ENCODE data around the gene IZUMO1R. TPM values are rescaled to one million over a fixed set of nuclear protein-coding genes. Genes with fewer than 3 reads are reported as not detected.

The IZUMO1R gene
- not detected for polyA plus RNA-seq (2013, experiment 1 of 2)
- not detected for polyA plus RNA-seq (2013, experiment 2 of 2)

DNA sequence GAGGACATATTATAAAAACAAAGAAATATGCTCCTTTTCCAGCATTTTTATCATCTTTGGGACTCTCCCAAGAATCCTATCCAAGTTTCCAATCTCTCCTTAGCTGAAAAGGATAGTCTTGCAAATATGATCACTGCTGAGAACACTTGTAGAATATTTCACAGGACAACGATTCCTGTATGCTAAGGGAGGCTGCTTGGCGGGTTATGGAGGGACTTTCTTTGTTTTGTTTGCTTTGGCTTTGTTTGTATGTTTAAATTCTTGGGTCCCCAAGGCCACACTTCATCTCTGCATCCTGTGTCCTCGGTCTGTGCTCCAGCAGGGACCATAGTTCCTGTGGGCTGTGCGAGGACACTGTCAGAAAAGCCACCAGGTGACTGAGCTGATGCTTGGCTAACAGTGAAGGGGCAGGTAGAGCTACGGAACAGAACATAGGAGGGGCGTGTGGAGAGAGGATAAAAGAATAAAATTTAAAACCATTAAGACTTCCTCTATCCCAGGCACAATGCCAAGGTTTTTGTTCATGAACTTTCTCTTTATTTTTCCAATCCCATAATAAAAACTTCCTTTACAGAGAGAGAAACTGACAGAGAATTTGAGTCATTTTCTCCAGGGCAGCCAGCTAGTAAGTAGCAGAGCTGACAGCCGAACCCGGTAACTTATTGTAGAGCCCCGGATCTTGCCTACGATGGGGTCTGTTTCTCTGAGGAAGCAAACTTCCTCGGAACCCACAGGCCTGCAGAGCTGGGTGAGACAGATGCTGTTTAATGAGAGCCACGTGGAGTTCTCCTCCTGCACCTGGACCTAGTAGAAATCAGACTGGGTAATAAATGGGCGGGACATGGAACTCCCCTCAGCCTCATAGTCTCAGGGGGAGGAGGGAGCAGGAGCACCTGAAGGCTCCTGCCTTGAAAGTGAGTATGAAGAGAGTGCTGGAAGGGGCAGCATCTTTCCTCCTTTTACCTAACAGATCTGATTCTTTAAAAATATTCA lies at the start of gene IZUMO1R:
TSS of gene IZUMO1R (plus strand) at position 615 of the 993 bp plus-strand sequence. CDS start 1,057 bp downstream, outside the sequence.
- DNase-seq (ENCODE audit: low spot score) = no peak
- H3K4me3 ChIP-seq (ENCODE audit: low read length in 2 of 2) = no peak within 1 kb of the TSS
- H3K23ac ChIP-seq (ENCODE audit: low read depth, low read length, poor library complexity) = no peak within 1 kb of the TSS
- H3K9ac ChIP-seq (ENCODE audit: low read depth, low read length, poor library complexity) = no peak within 1 kb of the TSS
- no peak within 1 kb of the TSS for H4K91ac ChIP-seq (ENCODE audit: low read depth, low read length, poor library complexity)
- WGBS, 2 donors (ENCODE audit: extremely low coverage in 2 of 2, insufficient read length in 2 of 2, insufficient replicate concordance in 1 of 2) = no CpG with 5 or more reads among the region's 13 CpGs
- H3K27ac ChIP-seq (replicated peaks; ENCODE audit: low read length) = no peak within 1 kb of the TSS
- no peaks in the 10 kb centered on the region for H3K9me3 ChIP-seq (replicated peaks in 1 of 2; ENCODE audit: control insufficient read depth in 2 of 2, insufficient read depth in 1 of 2, low read depth in 1 of 2, low read length in 2 of 2)
- no peak within 1 kb of the TSS for H3K18ac ChIP-seq (ENCODE audit: low read length)
- no peak within 1 kb of the TSS for H3K4ac ChIP-seq (ENCODE audit: low read length)
- H4K8ac ChIP-seq (ENCODE audit: low read depth, low read length) = no peak within 1 kb of the TSS
- H3K27me3 ChIP-seq (ENCODE audit: control insufficient read depth in 3 of 3, insufficient read depth in 3 of 3, low read depth in 1 of 3, low read length in 3 of 3) = peaks cover 0 to 7% (median 0%) of the 10 kb centered on the region in 3 experiments
- no peaks in the 10 kb centered on the region for H3K79me1 ChIP-seq (ENCODE audit: low read depth, low read length)
- no peak within 1 kb of the TSS for H2BK12ac ChIP-seq (ENCODE audit: low read length)
- no peak within 1 kb of the TSS for H2AK5ac ChIP-seq (ENCODE audit: low read depth, low read length)
- H3K4me2 ChIP-seq (ENCODE audit: insufficient read depth, low read length, poor library complexity, severe bottlenecking) = no peak within 1 kb of the TSS
- H2BK15ac ChIP-seq (ENCODE audit: low read length) = no peak within 1 kb of the TSS
- H3K14ac ChIP-seq (ENCODE audit: low read length) = no peak within 1 kb of the TSS
- H2AFZ ChIP-seq (ENCODE audit: low read length) = no peak within 1 kb of the TSS
- peak within 1 kb of the TSS; percentile 72 for H2BK120ac ChIP-seq (ENCODE audit: low read depth, low read length)
- peaks cover 0 to 3% of the 10 kb centered on the region in 2 donors for H3K4me1 ChIP-seq (ENCODE audit: control insufficient read depth in 2 of 2, insufficient read depth in 1 of 2, low read depth in 1 of 2, low read length in 2 of 2)
- no peak within 1 kb of the TSS for H2BK5ac ChIP-seq (ENCODE audit: low read length)
- no peaks in the 10 kb centered on the region for H3K36me3 ChIP-seq (replicated peaks in 1 of 2; ENCODE audit: control insufficient read depth in 2 of 2, insufficient read depth in 2 of 2, low read length in 2 of 2)

DNA sequence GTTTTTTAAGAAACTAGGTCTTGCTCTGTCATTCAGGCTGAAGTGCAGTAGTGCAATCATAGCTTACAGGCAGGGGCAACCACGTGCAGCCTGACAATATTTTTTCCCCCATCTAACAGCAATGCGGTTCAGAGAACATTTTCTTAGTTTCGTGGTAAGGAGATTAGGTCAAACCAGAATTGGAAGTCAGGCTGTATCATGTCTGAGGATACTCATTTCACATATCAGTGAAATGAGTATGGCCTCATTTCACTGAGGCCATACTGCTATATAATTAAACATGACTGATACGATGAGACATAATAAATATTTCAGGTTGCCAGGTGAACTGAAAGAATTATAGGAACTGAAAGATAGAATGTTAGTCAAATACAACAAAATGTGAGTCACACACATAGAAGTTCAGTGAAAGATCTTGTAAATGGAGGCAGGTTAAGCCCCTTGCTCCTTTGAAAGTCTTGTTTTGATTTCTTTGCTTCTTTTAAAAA lies 32.5 kb upstream of the IZUMO1R start:
- no peak overlapping the region for H3K4ac ChIP-seq (ENCODE audit: low read length)
- H3K9me3 ChIP-seq (replicated peaks in 1 of 2; ENCODE audit: control insufficient read depth in 2 of 2, insufficient read depth in 1 of 2, low read depth in 1 of 2, low read length in 2 of 2) = no peaks in the 10 kb centered on the region
- H2AFZ ChIP-seq (ENCODE audit: low read length) = no peak overlapping the region
- H2BK15ac ChIP-seq (ENCODE audit: low read length) = no peak overlapping the region
- no peak overlapping the region for H3K9ac ChIP-seq (ENCODE audit: low read depth, low read length, poor library complexity)
- no peak overlapping the region for H4K91ac ChIP-seq (ENCODE audit: low read depth, low read length, poor library complexity)
- H3K27ac ChIP-seq (replicated peaks; ENCODE audit: low read length) = no peak overlapping the region
- no peaks in the 10 kb centered on the region for H3K4me1 ChIP-seq (ENCODE audit: control insufficient read depth in 2 of 2, insufficient read depth in 1 of 2, low read depth in 1 of 2, low read length in 2 of 2)
- no peak overlapping the region for H4K8ac ChIP-seq (ENCODE audit: low read depth, low read length)
- H2BK5ac ChIP-seq (ENCODE audit: low read length) = no peak overlapping the region
- H3K18ac ChIP-seq (ENCODE audit: low read length) = no peak overlapping the region
- no peak for DNase-seq (ENCODE audit: low spot score)
- no peak overlapping the region for H3K4me2 ChIP-seq (ENCODE audit: insufficient read depth, low read length, poor library complexity, severe bottlenecking)
- no CpG with 5 or more reads among the region's 4 CpGs for WGBS, 2 donors (ENCODE audit: extremely low coverage in 2 of 2, insufficient read length in 2 of 2, insufficient replicate concordance in 1 of 2)
- H3K36me3 ChIP-seq (replicated peaks in 1 of 2; ENCODE audit: control insufficient read depth in 2 of 2, insufficient read depth in 2 of 2, low read length in 2 of 2) = no peaks in the 10 kb centered on the region
- H2BK12ac ChIP-seq (ENCODE audit: low read length) = no peak overlapping the region
- H2AK5ac ChIP-seq (ENCODE audit: low read depth, low read length) = no peak overlapping the region
- H3K4me3 ChIP-seq (ENCODE audit: low read length in 2 of 2) = no peak overlapping the region
- no peaks in the 10 kb centered on the region for H3K79me1 ChIP-seq (ENCODE audit: low read depth, low read length)
- H2BK120ac ChIP-seq (ENCODE audit: low read depth, low read length) = no peak overlapping the region
- no peak overlapping the region for H3K23ac ChIP-seq (ENCODE audit: low read depth, low read length, poor library complexity)
- no peak overlapping the region for H3K14ac ChIP-seq (ENCODE audit: low read length)
- H3K27me3 ChIP-seq (ENCODE audit: control insufficient read depth in 3 of 3, insufficient read depth in 3 of 3, low read depth in 1 of 3, low read length in 3 of 3) = no peaks in the 10 kb centered on the region

DNA sequence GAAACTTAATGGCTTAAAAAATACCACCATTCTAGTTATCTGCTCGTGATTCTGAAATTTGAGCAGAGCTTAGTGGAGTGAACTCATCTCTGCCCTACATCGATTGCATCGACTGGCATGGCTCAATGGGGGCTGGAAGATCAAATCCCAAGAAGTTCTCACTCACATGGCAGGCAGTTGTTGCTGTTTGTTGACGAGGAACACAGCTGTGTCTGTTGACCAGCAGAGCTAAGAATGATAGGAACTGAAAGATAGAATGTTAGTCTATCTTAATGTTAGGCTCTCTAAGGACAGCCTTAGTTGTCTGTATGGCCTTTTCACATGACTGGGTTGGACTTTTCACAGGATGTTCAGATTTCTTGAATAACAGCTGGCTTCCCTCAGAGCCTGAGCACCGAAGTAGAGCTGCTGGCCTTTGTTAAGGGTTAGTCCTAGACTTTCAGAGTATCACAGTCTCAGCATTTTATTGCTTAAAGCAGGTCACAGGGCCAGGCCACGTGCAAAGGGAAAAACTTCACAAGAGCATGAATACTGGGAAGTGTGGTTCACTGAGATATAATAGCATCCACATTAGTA lies 31.6 kb upstream of the IZUMO1R start:
- no peak overlapping the region for H3K9ac ChIP-seq (ENCODE audit: low read depth, low read length, poor library complexity)
- H3K79me1 ChIP-seq (ENCODE audit: low read depth, low read length) = no peaks in the 10 kb centered on the region
- DNase-seq (ENCODE audit: low spot score) = no peak
- H3K9me3 ChIP-seq (replicated peaks in 1 of 2; ENCODE audit: control insufficient read depth in 2 of 2, insufficient read depth in 1 of 2, low read depth in 1 of 2, low read length in 2 of 2) = no peaks in the 10 kb centered on the region
- H2AFZ ChIP-seq (ENCODE audit: low read length) = no peak overlapping the region
- H3K36me3 ChIP-seq (replicated peaks in 1 of 2; ENCODE audit: control insufficient read depth in 2 of 2, insufficient read depth in 2 of 2, low read length in 2 of 2) = no peaks in the 10 kb centered on the region
- H2BK15ac ChIP-seq (ENCODE audit: low read length) = no peak overlapping the region
- no peak overlapping the region for H3K4me3 ChIP-seq (ENCODE audit: low read length in 2 of 2)
- no peak overlapping the region for H3K27ac ChIP-seq (replicated peaks; ENCODE audit: low read length)
- H4K8ac ChIP-seq (ENCODE audit: low read depth, low read length) = no peak overlapping the region
- H2BK120ac ChIP-seq (ENCODE audit: low read depth, low read length) = no peak overlapping the region
- H3K4ac ChIP-seq (ENCODE audit: low read length) = no peak overlapping the region
- no CpG with 5 or more reads among the region's 6 CpGs for WGBS, 2 donors (ENCODE audit: extremely low coverage in 2 of 2, insufficient read length in 2 of 2, insufficient replicate concordance in 1 of 2)
- H3K4me2 ChIP-seq (ENCODE audit: insufficient read depth, low read length, poor library complexity, severe bottlenecking) = no peak overlapping the region
- H3K18ac ChIP-seq (ENCODE audit: low read length) = no peak overlapping the region
- no peak overlapping the region for H3K14ac ChIP-seq (ENCODE audit: low read length)
- H2BK12ac ChIP-seq (ENCODE audit: low read length) = no peak overlapping the region
- no peak overlapping the region for H2BK5ac ChIP-seq (ENCODE audit: low read length)
- H2AK5ac ChIP-seq (ENCODE audit: low read depth, low read length) = no peak overlapping the region
- H3K27me3 ChIP-seq (ENCODE audit: control insufficient read depth in 3 of 3, insufficient read depth in 3 of 3, low read depth in 1 of 3, low read length in 3 of 3) = no peaks in the 10 kb centered on the region
- no peak overlapping the region for H3K23ac ChIP-seq (ENCODE audit: low read depth, low read length, poor library complexity)
- no peak overlapping the region for H4K91ac ChIP-seq (ENCODE audit: low read depth, low read length, poor library complexity)
- H3K4me1 ChIP-seq (ENCODE audit: control insufficient read depth in 2 of 2, insufficient read depth in 1 of 2, low read depth in 1 of 2, low read length in 2 of 2) = no peaks in the 10 kb centered on the region

DNA sequence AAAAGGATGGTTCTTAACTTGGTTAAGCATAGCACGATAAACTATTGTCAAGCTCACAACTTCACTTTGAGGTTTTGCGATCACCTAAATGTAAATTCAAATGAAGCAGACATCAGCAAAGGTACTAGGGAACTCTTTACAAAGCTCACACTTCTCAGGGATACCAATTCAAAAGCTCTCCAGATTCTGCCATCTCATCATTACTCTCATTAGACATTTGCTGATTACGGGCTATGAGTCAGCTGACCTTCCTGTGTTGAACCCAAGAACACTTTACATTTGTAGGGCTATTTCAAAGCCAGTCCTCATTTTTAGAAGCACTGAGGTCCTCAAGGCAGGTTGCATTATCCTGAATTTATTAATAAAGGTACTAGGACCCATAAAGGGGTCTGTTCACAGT lies 28.4 kb upstream of the IZUMO1R start:
- no peak for DNase-seq (ENCODE audit: low spot score)
- Histone ChIP-seq H4K8ac (ENCODE audit: low read depth, low read length) (no peak overlapping the region), H2BK120ac (ENCODE audit: low read depth, low read length) (no peak overlapping the region), H2BK12ac (ENCODE audit: low read length) (no peak overlapping the region), H3K4me2 (ENCODE audit: insufficient read depth, low read length, poor library complexity, severe bottlenecking) (no peak overlapping the region), H3K4me3 (ENCODE audit: low read length in 2 of 2) (no peak overlapping the region), H3K9ac (ENCODE audit: low read depth, low read length, poor library complexity) (no peak overlapping the region), H3K18ac (ENCODE audit: low read length) (no peak overlapping the region), H2BK5ac (ENCODE audit: low read length) (no peak overlapping the region), H3K36me3 (replicated peaks in 1 of 2; ENCODE audit: control insufficient read depth in 2 of 2, insufficient read depth in 2 of 2, low read length in 2 of 2) (no peaks in the 10 kb centered on the region), H2AFZ (ENCODE audit: low read length) (no peak overlapping the region), H3K79me1 (ENCODE audit: low read depth, low read length) (no peaks in the 10 kb centered on the region), H2AK5ac (ENCODE audit: low read depth, low read length) (no peak overlapping the region), H3K23ac (ENCODE audit: low read depth, low read length, poor library complexity) (no peak overlapping the region), H3K9me3 (replicated peaks in 1 of 2; ENCODE audit: control insufficient read depth in 2 of 2, insufficient read depth in 1 of 2, low read depth in 1 of 2, low read length in 2 of 2) (no peaks in the 10 kb centered on the region), H3K27ac (replicated peaks; ENCODE audit: low read length) (no peak overlapping the region), H3K14ac (ENCODE audit: low read length) (no peak overlapping the region), H2BK15ac (ENCODE audit: low read length) (no peak overlapping the region), H3K27me3 (ENCODE audit: control insufficient read depth in 3 of 3, insufficient read depth in 3 of 3, low read depth in 1 of 3, low read length in 3 of 3) (no peaks in the 10 kb centered on the region), H3K4ac (ENCODE audit: low read length) (no peak overlapping the region), H3K4me1 (ENCODE audit: control insufficient read depth in 2 of 2, insufficient read depth in 1 of 2, low read depth in 1 of 2, low read length in 2 of 2) (no peaks in the 10 kb centered on the region), H4K91ac (ENCODE audit: low read depth, low read length, poor library complexity) (no peak overlapping the region)
- WGBS, 2 donors (ENCODE audit: extremely low coverage in 2 of 2, insufficient read length in 2 of 2, insufficient replicate concordance in 1 of 2) = no CpG with 5 or more reads among the region's 3 CpGs

Measured in neuronal stem cell (in vitro differentiated cells).